Measurements from ENCODE around the gene PCSK4. TPM values are rescaled to one million over a fixed set of nuclear protein-coding genes. Genes with fewer than 3 reads are reported as not detected.
"Not testable (repeated sequence)": the region's sequence is repeated elsewhere in the genome, so short reads cannot be mapped to it uniquely, and the experiment has no call there.

Gene PCSK4
- polyA plus RNA-seq, 1 of the 3 experiments (the other 2 are of a cell fraction): 6.6 TPM

DNA sequence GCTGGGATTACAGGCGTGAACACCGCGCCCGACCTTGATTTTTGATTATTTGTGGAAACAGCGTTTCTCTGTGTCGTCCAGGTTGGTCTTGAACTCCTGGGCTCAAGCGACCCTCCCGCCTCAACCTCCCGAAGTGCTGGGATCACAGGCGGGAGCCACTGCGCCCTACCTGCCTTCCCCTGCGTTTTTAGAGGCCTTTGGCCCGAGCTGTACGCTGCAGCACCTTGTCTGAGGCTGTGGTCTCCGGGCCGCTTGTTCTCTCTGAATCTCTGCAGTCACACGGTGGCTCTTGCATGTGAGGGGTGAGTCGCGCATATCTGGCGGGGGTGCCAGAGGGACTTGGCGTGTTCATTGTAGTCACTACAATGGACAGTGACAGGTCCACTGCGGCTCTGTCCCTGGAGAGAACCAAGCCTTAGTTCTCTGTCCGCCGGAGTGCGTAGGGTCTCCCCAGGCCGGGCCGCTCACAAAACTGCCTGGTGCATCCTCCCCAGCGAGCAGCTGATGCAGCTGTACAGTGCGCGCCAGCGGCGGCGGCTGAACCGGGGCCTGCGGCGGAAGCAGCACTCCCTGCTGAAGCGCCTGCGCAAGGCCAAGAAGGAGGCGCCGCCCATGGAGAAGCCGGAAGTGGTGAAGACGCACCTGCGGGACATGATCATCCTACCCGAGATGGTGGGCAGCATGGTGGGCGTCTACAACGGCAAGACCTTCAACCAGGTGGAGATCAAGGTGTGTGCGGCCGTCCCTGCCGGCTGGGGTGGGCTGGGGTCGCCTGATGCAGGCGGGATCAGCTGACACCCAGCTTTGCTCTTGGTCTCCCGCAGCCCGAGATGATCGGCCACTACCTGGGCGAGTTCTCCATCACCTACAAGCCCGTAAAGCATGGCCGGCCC, 50.4 kb downstream of the PCSK4 start:
- peaks cover 62% of the 10 kb centered on the region for H4K20me1 ChIP-seq (ENCODE audit: insufficient read depth)
- peak overlapping the region; percentile 35 to 81; a peak in 2 of 4 replicates for H3K27ac ChIP-seq (ENCODE audit: low read depth in 2 of 2, low read length in 1 of 2)
- H3K4me2 ChIP-seq: peak overlapping the region; percentile 97
- TF ChIP-seq POLR2AphosphoS5 (IDR thresholded peaks at IDR 0.05; ENCODE audit: low read depth, low read length): 0 out of 2 replicates have a peak, but pooled peaks have one; percentile 15
- not testable (repeated sequence) for H3K9me3 ChIP-seq; H3K27me3 ChIP-seq (ENCODE audit: insufficient read depth); H2AFZ ChIP-seq (ENCODE audit: low read depth); H3K9me2 ChIP-seq
- H3K79me2 ChIP-seq (ENCODE audit: insufficient read depth): peaks cover 43% of the 10 kb centered on the region
- peak overlapping the region; percentile 96 for H3K9ac ChIP-seq
- WGBS (ENCODE audit: low lambda C conversion rate): 34% methylated on average over 32 of the region's 57 CpGs
- CTCF ChIA-PET: interaction anchor here (1.0 to 1.4 kb wide), 3 partner anchors 15 to 63 kb away, joined by 3 to 4 read pairs (median 3); no protein-coding TSS in a partner anchor
- H3K4me3 ChIP-seq (ENCODE audit: low read depth in 2 of 2, low read length in 1 of 2): peak overlapping the region; percentile 80 to 81
- peak; percentile 55 for DNase-seq
- H3K4me1 ChIP-seq (ENCODE audit: control insufficient read depth in 1 of 2, insufficient read depth in 2 of 2, low read depth in 1 of 2, low read length in 1 of 2): peaks cover 3 to 17% of the 10 kb centered on the region in 2 experiments; a peak in 3 of 4 replicates
- H3K36me3 ChIP-seq (replicated peaks in 1 of 2; ENCODE audit: control insufficient read depth in 1 of 2, insufficient read depth in 2 of 2, low read length in 1 of 2): peaks cover 36% of the 10 kb centered on the region in 2 experiments
- peaks cover 70% of the 10 kb centered on the region for H3F3A ChIP-seq (replicated peaks; ENCODE audit: insufficient read depth)
- POLR2A ChIA-PET: interaction anchor here (1.1 kb wide), 1 partner anchor 171 kb away, joined by 3 read pairs; the partner anchor contains the start of gene CIRBP

DNA sequence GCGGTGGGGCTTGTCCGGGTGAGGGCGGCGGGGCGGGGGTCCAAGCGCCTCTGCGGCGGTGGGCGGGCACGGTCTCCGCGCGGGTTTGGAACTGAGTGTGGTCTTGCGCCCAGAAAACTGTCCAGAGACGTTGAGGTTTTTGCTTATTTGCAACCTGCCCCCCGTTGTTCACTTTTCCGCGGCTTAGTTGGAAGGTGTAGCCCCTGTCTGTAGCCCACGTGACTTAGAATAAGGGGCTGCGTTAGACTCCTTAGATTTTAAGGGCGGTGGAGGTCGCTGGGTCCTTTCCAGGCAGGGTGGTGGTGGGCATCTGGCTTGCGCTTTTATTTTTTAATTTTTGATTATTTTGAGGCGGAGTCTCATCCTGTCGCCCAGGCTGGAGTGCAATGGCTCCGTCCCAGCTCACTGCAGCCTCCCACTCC, 51.2 kb downstream of the PCSK4 start:
- peak overlapping the region; percentile 97 for H3K4me2 ChIP-seq
- peak overlapping the region; percentile 96 for H3K9ac ChIP-seq
- H3K9me3 ChIP-seq: no peaks in the 10 kb centered on the region
- H3K9me2 ChIP-seq: no peaks in the 10 kb centered on the region
- peaks cover 62% of the 10 kb centered on the region for H3F3A ChIP-seq (replicated peaks; ENCODE audit: insufficient read depth)
- peaks cover 56% of the 10 kb centered on the region for H4K20me1 ChIP-seq (ENCODE audit: insufficient read depth)
- 3% methylated on average over 18 of the region's 26 CpGs for WGBS (ENCODE audit: low lambda C conversion rate)
- peak overlapping the region; percentile 81 to 82; a peak in 3 of 4 replicates for H3K27ac ChIP-seq (ENCODE audit: low read depth in 2 of 2, low read length in 1 of 2)
- H3K27me3 ChIP-seq (ENCODE audit: insufficient read depth): no peaks in the 10 kb centered on the region
- H3K79me2 ChIP-seq (ENCODE audit: insufficient read depth): peaks cover 43% of the 10 kb centered on the region
- H3K4me1 ChIP-seq (ENCODE audit: control insufficient read depth in 1 of 2, insufficient read depth in 2 of 2, low read depth in 1 of 2, low read length in 1 of 2): peaks cover 3 to 17% of the 10 kb centered on the region in 2 experiments; a peak in 3 of 4 replicates
- peak; percentile 64 for DNase-seq
- peak overlapping the region; percentile 80 to 81 for H3K4me3 ChIP-seq (ENCODE audit: low read depth in 2 of 2, low read length in 1 of 2)
- peaks cover 36 to 44% of the 10 kb centered on the region in 2 experiments for H3K36me3 ChIP-seq (replicated peaks in 1 of 2; ENCODE audit: control insufficient read depth in 1 of 2, insufficient read depth in 2 of 2, low read length in 1 of 2)
- TF ChIP-seq FOSL2 (IDR thresholded peaks at IDR 0.05; ENCODE audit: borderline replicate concordance, low read depth): no peak
- TF ChIP-seq, protein P1, sequence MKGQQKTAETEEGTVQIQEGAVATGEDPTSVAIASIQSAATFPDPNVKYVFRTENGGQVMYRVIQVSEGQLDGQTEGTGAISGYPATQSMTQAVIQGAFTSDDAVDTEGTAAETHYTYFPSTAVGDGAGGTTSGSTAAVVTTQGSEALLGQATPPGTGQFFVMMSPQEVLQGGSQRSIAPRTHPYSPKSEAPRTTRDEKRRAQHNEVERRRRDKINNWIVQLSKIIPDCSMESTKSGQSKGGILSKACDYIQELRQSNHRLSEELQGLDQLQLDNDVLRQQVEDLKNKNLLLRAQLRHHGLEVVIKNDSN (IDR thresholded peaks at IDR 0.05; ENCODE audit: borderline replicate concordance, low read depth): peak; percentile 61; the same call in 1 of the 2 replicates
- TF ChIP-seq SIN3A (IDR thresholded peaks at IDR 0.05; ENCODE audit: borderline replicate concordance, low read depth, low read length): peak; percentile 70; the same call in 1 of the 2 replicates
- H2AFZ ChIP-seq (ENCODE audit: low read depth): no peak overlapping the region
- ChIA-PET CTCF (interaction anchor here (0.7 to 1.3 kb wide), 3 partner anchors 14 to 64 kb away, joined by 3 read pairs; no protein-coding TSS in a partner anchor), POLR2A (interaction anchor here (1.1 kb wide), 1 partner anchor 170 kb away, joined by 3 read pairs; the partner anchor contains the start of gene CIRBP)

All from SK-N-SH (cell line).